MCF 10A (cell line): ENCODE results near the gene GDF7. TPM values are rescaled to one million over a fixed set of nuclear protein-coding genes. Genes with fewer than 3 reads are reported as not detected.

Experiments used
- BruUV-seq: library from RNA; stranded (reverse); fragments of 400-500 nt; replicated peaks from 2 replicates; lab custom pipeline; 2021; lab: Mats Ljungman, UMichigan
- CTCF ChIA-PET: fragments of 300-600 bp; sonication (Branson Sonifier 250); formaldehyde crosslinking; extraction: SDS; loops from one replicate; lab custom pipeline; 2021; ENCODE audit warnings: antibody characterized with exemption, inconsistent platforms; lab: Yijun Ruan, JAX
- POLR2A ChIA-PET: fragments of 300-600, 350-650 bp; sonication (Branson Sonifier 250); formaldehyde crosslinking; extraction: SDS; loops from one replicate; lab custom pipeline; 2020; ENCODE audit warnings: antibody characterized with exemption, inconsistent platforms; lab: Yijun Ruan, JAX
- DNase-seq: peaks from one replicate; pipeline ENCODE4 v3.0.0-alpha.2; 2018; ENCODE audit not compliant: unreplicated experiment
- H3K27ac Mint-ChIP-seq: one replicate; pipeline ENCODE4 v1.8.0; 2022; ENCODE audit warnings: mild to moderate bottlenecking, low read depth, mixed read lengths; ENCODE audit not compliant: unreplicated experiment
- H3K27me3 Mint-ChIP-seq: one replicate; pipeline ENCODE4 v1.8.0; 2022; ENCODE audit warnings: mixed read lengths; ENCODE audit not compliant: insufficient read depth, unreplicated experiment
- H3K36me3 Mint-ChIP-seq: one replicate; pipeline ENCODE4 v1.8.0; 2022; ENCODE audit warnings: mild to moderate bottlenecking, moderate library complexity, mixed read lengths; ENCODE audit not compliant: insufficient read depth, unreplicated experiment
- H3K4me1 Mint-ChIP-seq: one replicate; pipeline ENCODE4 v1.8.0; 2022; ENCODE audit warnings: mixed read lengths; ENCODE audit not compliant: insufficient read depth, unreplicated experiment
- H3K4me3 Mint-ChIP-seq: one replicate; pipeline ENCODE4 v1.8.0; 2022; ENCODE audit warnings: mild to moderate bottlenecking, moderate library complexity, mixed read lengths; ENCODE audit not compliant: unreplicated experiment
- H3K9me3 Mint-ChIP-seq: one replicate; pipeline ENCODE4 v1.8.0; 2022; ENCODE audit warnings: mixed read lengths; ENCODE audit not compliant: unreplicated experiment
- intact Hi-C: fragments of 100-400 bp; cut with micrococcal nuclease; formaldehyde crosslinking; loops from 2 replicates; pipeline ENCODE4 v1.14.1; 2022
- total RNA-seq: library from RNA; stranded (reverse); gene quantifications from 2 replicates; pipeline ENCODE4 v1.2.3, GENCODE V29; 2022
- TF ChIP-seq, protein P1 (sequence below): fragments of 200-600 bp; IDR thresholded peaks from one replicate; pipeline ENCODE4 v1.8.0; 2022; ENCODE audit warnings: antibody characterized with exemption, mild to moderate bottlenecking; ENCODE audit not compliant: unreplicated experiment

Gene GDF7
- total RNA-seq, 1 experiment from 2014 or later, result not detected

DNA sequence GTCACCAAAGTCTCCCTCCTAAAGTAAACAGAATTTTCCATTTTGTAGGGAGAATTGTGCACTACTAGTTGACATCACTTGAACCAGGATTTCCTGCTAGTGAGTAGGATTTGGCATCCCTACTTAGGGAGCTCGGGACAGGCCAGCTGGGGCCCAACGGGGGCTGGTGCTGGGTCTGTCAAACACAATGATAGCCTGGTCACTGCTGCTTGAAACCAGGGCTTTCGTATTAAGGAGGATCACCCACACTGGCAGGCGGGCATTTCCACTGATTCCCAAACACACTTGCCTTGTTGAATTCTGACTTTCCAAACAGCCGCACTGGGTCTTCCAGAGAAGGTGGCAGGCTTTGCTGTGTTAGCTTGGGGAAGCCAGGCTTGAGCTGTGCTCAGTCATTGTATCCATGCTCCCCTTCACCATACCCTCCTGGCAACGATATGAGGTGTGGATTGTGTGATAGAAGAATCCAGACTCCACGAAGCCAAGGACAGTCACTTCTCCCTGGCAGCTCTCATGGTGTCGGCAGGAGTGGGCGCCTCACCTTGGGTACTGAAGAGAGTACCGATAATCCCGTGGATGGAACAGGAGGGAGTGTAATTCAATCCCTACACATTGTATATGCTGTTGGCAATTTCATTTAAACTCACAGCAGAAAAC, 7.5 kb downstream of the GDF7 start:
- Mint-ChIP-seq H3K27me3 (no peaks in the 10 kb centered on the region), H3K27ac (peak overlapping the region; percentile 73), H3K36me3 (peaks cover 7% of the 10 kb centered on the region), H3K4me1 (peaks cover 6% of the 10 kb centered on the region), H3K4me3 (no peak overlapping the region), H3K9me3 (no peaks in the 10 kb centered on the region)
- ChIA-PET POLR2A (interaction anchor here (0.6 kb wide), 1 partner anchor 261 kb away, joined by 3 read pairs; no protein-coding TSS in a partner anchor), CTCF (interaction anchor here (1.3 to 10.6 kb wide), 4 partner anchors 12 to 289 kb away, joined by 3 to 127 read pairs (median 8); no protein-coding TSS in a partner anchor)
- no TSS peak for BruUV-seq
- TF ChIP-seq, protein P1, sequence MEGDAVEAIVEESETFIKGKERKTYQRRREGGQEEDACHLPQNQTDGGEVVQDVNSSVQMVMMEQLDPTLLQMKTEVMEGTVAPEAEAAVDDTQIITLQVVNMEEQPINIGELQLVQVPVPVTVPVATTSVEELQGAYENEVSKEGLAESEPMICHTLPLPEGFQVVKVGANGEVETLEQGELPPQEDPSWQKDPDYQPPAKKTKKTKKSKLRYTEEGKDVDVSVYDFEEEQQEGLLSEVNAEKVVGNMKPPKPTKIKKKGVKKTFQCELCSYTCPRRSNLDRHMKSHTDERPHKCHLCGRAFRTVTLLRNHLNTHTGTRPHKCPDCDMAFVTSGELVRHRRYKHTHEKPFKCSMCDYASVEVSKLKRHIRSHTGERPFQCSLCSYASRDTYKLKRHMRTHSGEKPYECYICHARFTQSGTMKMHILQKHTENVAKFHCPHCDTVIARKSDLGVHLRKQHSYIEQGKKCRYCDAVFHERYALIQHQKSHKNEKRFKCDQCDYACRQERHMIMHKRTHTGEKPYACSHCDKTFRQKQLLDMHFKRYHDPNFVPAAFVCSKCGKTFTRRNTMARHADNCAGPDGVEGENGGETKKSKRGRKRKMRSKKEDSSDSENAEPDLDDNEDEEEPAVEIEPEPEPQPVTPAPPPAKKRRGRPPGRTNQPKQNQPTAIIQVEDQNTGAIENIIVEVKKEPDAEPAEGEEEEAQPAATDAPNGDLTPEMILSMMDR, result no peak
- intact Hi-C loops, result no loop called here
- no peak for DNase-seq

DNA sequence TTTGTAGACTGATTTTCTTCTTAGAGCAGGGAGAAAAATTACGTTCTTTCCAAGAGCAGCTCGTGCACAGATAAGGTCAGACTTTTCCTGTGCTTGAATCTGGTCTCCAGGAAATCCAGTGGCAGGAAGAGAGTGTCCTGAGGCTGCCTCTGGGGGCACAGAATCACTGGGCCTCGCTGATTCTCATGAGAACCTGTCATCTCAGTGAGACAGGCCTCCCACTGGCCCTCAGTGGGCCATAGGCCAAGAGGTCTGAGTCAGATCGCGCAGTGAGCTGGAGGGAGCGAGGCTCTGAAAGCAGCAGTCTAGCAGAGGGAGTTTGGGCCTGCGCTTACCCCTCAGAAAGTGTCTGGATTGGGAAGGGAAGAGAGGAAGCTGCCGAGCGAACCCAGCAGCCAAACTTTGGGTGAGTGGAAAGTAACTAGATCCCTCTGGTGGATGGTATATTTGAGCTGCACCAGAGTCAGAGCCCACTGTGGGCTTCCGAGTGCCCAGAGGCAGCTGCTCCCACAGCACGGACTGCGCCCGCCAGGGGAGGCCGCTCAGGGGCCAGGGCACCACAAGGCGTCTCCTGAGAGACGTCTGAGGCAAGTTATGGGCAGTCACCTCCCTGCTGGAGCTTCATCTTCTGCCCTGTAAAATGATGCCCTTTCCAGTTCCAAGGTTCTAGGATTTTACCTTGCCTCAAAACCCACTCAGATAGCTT, 8.2 kb downstream of the GDF7 start:
- no TSS peak for BruUV-seq
- TF ChIP-seq, protein P1, result no peak
- ChIA-PET CTCF (interaction anchor here (0.9 to 10.6 kb wide), 7 partner anchors 13 to 288 kb away, joined by 3 to 127 read pairs (median 3); no protein-coding TSS in a partner anchor), POLR2A (no interaction called here)
- no peak overlapping the region for H3K4me3 Mint-ChIP-seq
- intact Hi-C loops, result loop anchor here (5.0 kb wide), 1 partner anchor 287 kb away; no protein-coding TSS in a partner anchor
- H3K27ac Mint-ChIP-seq, result peak overlapping the region; percentile 73
- peaks cover 8% of the 10 kb centered on the region for H3K36me3 Mint-ChIP-seq
- no peaks in the 10 kb centered on the region for H3K27me3 Mint-ChIP-seq
- H3K9me3 Mint-ChIP-seq, result no peaks in the 10 kb centered on the region
- H3K4me1 Mint-ChIP-seq, result peaks cover 6% of the 10 kb centered on the region
- DNase-seq, result peak; percentile 78

DNA sequence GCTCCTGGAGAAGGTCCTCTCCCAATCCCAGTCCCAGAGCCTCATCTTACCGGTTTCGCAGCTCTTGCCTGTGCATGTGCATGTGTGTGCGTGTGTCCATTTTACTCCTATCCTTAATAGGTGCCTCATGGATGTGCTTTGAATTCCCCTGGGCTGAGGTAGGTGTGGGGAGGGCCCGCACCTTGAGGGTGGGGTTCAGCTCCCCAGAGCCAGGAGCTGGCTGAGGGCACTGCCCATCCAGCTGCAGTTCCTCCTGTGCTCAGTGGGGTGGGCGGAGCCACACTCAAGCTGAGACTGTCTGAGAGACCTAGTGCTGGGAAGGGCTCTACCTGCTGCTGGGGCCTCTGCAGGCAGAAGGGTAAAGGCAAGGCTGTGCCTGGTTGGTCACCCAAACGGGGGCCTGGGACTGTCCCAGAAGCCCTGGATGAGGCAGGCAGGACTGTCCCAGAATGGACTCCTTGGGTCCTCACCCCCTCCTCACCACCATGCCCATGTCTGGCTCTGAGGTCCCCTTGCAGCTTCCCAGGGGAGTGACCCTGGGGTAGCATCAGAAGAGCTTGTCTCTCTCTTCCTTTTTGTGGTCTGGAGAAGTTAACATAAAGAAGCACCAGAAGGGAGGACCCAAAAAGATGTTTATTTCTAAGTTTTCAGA, 8.9 kb downstream of the GDF7 start:
- H3K4me1 Mint-ChIP-seq, result peaks cover 6% of the 10 kb centered on the region
- H3K4me3 Mint-ChIP-seq, result no peak overlapping the region
- intact Hi-C loops, result loop anchor here (5.0 kb wide), 1 partner anchor 286 kb away; no protein-coding TSS in a partner anchor
- ChIA-PET CTCF (interaction anchor here (0.7 to 10.6 kb wide), 10 partner anchors 10 to 287 kb away, joined by 3 to 127 read pairs (median 3); no protein-coding TSS in a partner anchor), POLR2A (no interaction called here)
- no peaks in the 10 kb centered on the region for H3K9me3 Mint-ChIP-seq
- TF ChIP-seq, protein P1, result no peak
- no TSS peak for BruUV-seq
- no peak overlapping the region for H3K27ac Mint-ChIP-seq
- peak; percentile 24 for DNase-seq
- peaks cover 14% of the 10 kb centered on the region for H3K36me3 Mint-ChIP-seq
- no peaks in the 10 kb centered on the region for H3K27me3 Mint-ChIP-seq
